NCI-H1436 treated with DMSO at 0.1 percent for 48 hours (cell line): Measurements from ENCODE around the gene TUBA1A.
"Not testable (repeated sequence)": the region's sequence is repeated elsewhere in the genome, so short reads cannot be mapped to it uniquely, and the experiment has no call there.

ENCODE experiments used
- DNase-seq: peaks from one replicate; lab custom pipeline; 2025; lab: John Stamatoyannopoulos, UW

TUBA1A gene

GRCh38 chr12:49147384-49147783 is 41.5 kb downstream of the TUBA1A start:
- DNase-seq, result no peak

- no peak for DNase-seq
These were observed 42.5 kb downstream of the TUBA1A start for GRCh38 chr12:49146406-49146805.

- no peak for DNase-seq
These were observed 44.5 kb downstream of the TUBA1A start for GRCh38 chr12:49144384-49144783.

GRCh38 chr12:49138999-49139398 is 49.9 kb downstream of the TUBA1A start:
- DNase-seq, result no peak

- DNase-seq, result no peak
These were observed 50.3 kb downstream of the TUBA1A start for GRCh38 chr12:49138587-49138986.

DNA sequence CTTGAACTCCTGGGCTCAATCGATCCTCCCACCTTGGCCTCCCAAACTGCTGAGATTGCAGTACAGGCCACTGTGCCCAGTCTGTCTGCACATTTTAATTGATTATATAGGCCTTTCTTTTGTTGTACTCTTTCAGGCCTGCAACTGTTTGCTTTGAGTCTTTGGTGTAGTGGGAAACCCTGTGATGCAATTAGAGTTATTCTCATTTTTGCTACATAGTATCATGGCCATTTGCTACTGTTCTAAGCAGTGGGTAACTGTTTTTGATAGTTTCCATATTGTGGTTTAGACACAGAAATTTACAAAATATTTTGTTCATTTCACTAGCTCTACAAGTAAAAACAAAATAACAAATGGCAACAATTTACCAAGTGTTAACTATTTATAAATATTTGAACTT is 51.4 kb downstream of the TUBA1A start:
- DNase-seq, result no peak

DNA sequence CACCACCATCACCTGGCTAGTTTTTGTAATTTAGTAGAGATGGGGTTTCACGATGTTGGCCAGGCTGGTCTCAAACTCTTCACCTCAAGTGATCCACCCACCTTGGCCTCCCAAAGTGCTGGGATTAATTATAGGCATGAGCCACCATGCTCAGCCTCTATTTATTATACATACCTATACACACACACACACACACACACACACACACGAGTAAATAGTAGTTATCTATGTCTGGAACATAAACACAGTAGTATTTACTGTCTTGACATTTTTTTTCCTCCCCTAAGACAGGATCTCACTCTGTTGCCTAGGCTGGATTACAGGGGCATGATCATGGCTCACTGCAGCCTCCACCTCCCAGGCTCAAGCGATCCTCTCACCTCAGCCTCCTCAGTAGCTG is 51.9 kb downstream of the TUBA1A start:
- not testable (repeated sequence) for DNase-seq
